CD4-positive, alpha-beta T cell treated with Interleukin-21 for 1 hour (primary cell): ENCODE measurements around the gene KIF7.
"Not testable (repeated sequence)": the region's sequence is repeated elsewhere in the genome, so short reads cannot be mapped to it uniquely, and the experiment has no call there.

Source experiments
- DNase-seq: peaks from one replicate; pipeline ENCODE4 v3.0.0-alpha.2; 2020

KIF7 gene

GRCh38 chr15:89654847-89655805 lies at the start of gene KIF7:
Gene KIF7 (minus strand): TSS chr15:89655467. CDS start chr15:89652930, 2,537 bp downstream.
- DNase-seq = no peak

- DNase-seq = no peak
Observed at GRCh38 chr15:89704411-89704810, 49.1 kb upstream of the KIF7 start.

GRCh38 chr15:89695198-89695597 lies 39.9 kb upstream of the KIF7 start:
- no peak for DNase-seq

- no peak for DNase-seq
Observed at GRCh38 chr15:89693696-89694095, 38.4 kb upstream of the KIF7 start.

GRCh38 chr15:89693091-89693490 lies 37.8 kb upstream of the KIF7 start:
- DNase-seq = no peak

- peak; percentile 79 for DNase-seq
Observed at GRCh38 chr15:89690276-89691218, 35.3 kb upstream of the KIF7 start, which contains the start of the genes PEX11A and WDR93. Gene PEX11A (minus strand): TSS chr15:89690754. CDS start chr15:89690632, 122 bp downstream. Gene WDR93 (plus strand): TSS chr15:89690811. CDS start chr15:89701747, 10,936 bp downstream.

GRCh38 chr15:89689930-89690275 lies 34.6 kb upstream of the KIF7 start:
- DNase-seq = not testable (repeated sequence)

GRCh38 chr15:89686522-89686921 lies 31.3 kb upstream of the KIF7 start:
- no peak for DNase-seq

- no peak for DNase-seq
Observed at GRCh38 chr15:89685995-89686394, 30.7 kb upstream of the KIF7 start.

GRCh38 chr15:89681146-89681545 lies 25.9 kb upstream of the KIF7 start:
- DNase-seq = no peak

GRCh38 chr15:89680282-89680873 lies 25.1 kb upstream of the KIF7 start:
- DNase-seq = no peak

- no peak for DNase-seq
Observed at GRCh38 chr15:89679212-89679611, 23.9 kb upstream of the KIF7 start, which contains the start of gene PLIN1. Gene PLIN1 (minus strand): TSS chr15:89679367. CDS start chr15:89677489, 1,878 bp downstream.

GRCh38 chr15:89677381-89677780 lies 22.1 kb upstream of the KIF7 start:
- DNase-seq = no peak

- DNase-seq = no peak
Observed at GRCh38 chr15:89675606-89676005, 20.3 kb upstream of the KIF7 start.

GRCh38 chr15:89674526-89674925 lies 19.3 kb upstream of the KIF7 start:
- DNase-seq = no peak

- no peak for DNase-seq
Observed at GRCh38 chr15:89673165-89673512, 17.9 kb upstream of the KIF7 start.

- DNase-seq = no peak
Observed at GRCh38 chr15:89672221-89673164, 17.2 kb upstream of the KIF7 start.

GRCh38 chr15:89671687-89672086 lies 16.4 kb upstream of the KIF7 start:
- no peak for DNase-seq

GRCh38 chr15:89670971-89671560 lies 15.8 kb upstream of the KIF7 start:
- no peak for DNase-seq

- no peak for DNase-seq
Observed at GRCh38 chr15:89669941-89670340, 14.7 kb upstream of the KIF7 start.

- DNase-seq = no peak
Observed at GRCh38 chr15:89669309-89669865, 14.1 kb upstream of the KIF7 start.
